Activated CD4-positive, alpha-beta T cell treated with anti-CD3 and anti-CD28 coated beads, Interleukin-10, Interleukin-2, amounts not matched to agents 100 ng/mL and 50 ng/mL, durations not matched to agents 16 hours and 8 hours (primary cell): ENCODE results near the gene KIRREL3.

Source experiments
- DNase-seq: peaks from one replicate; pipeline ENCODE4 v3.0.0-alpha.2; 2020

The KIRREL3 gene

DNA sequence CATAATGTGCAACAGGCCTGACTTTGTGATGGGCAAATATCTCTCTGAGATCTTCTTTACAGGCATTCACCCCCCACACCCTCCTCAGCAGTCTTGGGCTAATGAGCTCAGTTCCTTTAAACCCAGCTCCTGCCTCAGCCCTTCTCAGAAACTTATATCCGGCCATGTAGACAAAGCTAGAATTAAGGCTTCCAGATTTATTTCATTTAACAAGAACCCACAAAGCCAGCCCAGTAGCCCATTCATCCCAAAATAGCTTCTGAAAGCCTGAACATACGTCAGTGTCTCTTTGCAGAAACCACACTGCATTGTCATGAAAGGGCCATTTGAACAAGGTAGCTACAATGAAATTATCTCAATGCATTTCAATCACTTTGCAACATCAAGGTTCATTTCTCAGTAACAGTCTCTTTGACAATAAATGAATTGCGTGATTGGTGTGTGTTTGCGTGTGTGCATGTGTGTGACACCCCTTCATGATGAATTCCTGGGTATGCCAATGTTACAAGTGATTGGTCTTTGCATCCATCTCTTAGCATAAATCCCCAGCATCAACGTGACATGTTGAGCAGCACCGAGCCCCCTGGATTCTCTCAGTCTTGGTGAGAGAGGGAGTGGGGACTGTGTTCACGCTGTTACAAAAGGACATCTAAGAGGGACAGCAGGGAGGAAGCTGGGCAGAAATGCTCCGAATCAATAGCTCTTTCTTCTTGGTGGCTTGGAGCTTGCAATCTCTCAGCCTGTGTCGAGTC lies 299.6 kb downstream of the KIRREL3 start:
- no peak for DNase-seq

DNA sequence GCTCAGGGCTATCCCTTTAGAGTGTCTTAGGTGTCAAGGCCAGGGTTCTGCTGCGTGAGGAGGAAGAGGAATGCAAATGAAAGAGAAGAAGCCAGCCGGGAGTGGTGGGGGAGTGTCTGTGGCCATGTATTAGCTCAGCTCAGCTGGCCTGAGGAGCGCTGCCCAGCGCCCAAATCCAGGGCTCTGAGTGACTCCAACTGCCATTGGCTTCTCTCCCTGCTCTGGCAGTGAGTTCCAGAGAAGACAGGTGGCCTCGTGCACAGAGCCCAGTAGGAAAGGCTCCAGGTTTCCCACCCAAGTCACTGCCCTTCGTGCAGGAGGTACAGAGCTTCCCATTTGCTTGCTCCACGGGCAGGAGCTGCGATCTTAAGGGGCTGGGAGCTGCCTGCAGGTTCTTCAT lies 302.0 kb downstream of the KIRREL3 start:
- no peak for DNase-seq

DNA sequence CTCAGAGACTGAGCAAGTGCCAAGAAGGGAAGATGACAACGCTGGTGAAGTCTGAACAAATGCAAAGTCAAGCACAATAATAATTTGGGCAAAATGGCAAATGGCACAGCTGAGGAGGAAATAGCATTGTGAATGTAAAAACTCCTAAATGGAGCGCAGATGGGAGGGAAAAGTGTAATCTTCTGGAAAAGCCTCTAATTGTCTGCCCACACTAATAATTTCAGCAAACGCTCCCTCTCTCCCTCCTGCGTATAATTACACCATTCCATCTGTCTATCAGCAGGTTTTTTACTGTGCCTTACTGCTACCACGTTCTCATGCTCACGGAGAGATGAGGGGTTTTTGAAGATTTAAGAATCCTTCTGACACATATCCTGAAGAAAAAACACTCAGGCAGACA lies 302.6 kb downstream of the KIRREL3 start:
- no peak for DNase-seq

DNA sequence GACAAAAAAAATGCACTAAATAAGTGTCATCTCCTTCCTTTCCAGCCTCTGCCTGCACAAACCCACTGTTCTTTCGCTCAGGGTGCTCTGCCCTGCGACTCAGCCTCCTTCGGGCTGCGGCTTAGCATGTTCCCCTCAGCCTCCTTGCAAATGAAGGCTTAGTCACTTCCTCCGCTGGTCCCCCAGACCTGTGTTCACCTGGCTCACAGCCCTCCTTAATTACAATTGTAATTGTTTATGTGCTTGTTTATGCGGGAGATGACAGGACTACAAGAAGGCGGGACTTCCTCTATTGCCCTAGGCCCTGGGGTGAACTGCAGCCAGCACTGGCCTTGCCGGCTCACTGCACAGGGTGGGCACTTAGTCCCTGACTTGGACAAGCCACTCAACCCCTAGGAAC lies 303.6 kb downstream of the KIRREL3 start:
- DNase-seq = no peak

DNA sequence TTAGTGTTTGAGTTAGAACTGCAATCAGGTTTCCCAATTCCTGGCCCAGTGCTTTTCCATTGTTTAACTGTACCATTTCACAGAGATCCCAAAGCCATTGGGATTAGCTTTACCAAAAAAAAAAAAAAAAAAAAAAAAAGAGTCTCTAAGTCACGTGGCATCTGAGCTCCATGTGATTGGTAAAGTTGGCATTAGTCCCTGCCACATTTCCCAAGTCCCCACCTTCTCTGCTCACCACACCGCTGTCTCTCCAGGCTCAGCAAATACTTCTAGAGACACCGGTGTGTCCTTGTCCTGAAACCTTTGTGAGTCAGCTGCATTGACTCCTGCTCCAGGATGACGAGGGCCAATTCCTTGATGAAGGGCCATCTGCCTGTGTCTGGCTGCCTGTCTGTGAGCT lies 305.3 kb downstream of the KIRREL3 start:
- DNase-seq = no peak

DNA sequence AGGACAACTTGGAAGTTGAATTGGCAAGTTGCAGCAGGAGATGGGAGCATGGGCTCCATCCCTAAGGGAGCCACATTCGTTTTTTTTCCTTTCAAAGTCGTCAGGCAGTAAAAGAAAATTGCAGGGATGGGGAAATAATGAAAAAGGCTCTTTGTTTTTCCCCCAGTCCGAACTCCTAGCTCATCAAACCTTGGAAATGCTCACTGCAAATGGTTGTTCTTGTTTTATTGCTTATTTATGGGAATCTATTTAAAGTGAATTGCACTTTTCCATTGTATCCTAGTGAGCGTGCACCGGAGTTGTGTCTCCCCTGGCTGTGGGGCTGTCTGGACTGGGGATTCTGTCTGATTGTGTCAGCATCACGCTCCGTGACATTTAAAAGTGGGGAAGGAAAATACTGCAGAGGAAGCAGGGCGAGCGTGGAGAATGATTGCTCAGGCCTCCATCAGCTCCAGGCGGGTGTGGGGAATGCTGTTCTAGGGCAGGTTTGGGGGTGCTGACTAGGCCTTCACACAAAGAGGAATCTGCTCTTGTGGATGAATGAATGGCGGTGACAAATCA lies 306.4 kb downstream of the KIRREL3 start:
- DNase-seq = no peak

DNA sequence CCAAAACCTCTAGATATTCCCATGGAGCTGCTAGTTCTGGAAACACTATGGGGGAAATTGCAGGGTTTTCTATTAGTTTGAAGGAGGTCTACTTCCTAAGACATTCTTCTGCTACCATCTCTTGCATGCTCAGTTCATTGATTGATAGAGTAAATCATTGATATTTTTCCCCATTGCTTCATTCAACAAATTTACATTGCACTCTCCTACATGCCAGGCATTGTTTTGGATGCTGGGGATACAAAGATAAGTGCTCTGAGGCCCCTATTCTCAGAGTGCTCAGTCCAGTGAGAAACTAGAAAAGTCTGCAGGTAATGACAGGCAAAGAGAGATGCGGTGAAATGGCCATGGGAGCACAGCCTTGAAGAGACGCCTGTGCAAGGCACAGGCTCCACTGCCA lies 313.1 kb downstream of the KIRREL3 start:
- DNase-seq = no peak

DNA sequence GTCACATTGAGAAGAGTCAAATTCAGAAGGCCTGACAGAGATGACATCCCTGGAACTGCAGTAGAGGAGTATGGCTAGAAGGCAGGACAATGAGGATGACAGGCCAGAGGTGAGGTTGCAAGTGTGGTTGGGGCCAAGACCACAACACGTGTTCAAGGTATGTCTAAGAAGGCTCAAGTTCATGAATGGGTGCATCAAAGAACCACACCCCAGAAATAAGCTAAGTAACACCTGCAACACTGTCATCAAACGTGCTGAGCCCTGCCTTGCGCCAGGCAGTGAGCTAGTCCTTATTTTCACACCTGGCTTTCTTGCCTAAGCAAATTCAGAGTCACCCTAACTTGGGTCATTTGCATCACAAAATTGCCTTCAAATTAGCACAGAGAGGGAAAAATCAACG lies 313.6 kb downstream of the KIRREL3 start:
- no peak for DNase-seq

DNA sequence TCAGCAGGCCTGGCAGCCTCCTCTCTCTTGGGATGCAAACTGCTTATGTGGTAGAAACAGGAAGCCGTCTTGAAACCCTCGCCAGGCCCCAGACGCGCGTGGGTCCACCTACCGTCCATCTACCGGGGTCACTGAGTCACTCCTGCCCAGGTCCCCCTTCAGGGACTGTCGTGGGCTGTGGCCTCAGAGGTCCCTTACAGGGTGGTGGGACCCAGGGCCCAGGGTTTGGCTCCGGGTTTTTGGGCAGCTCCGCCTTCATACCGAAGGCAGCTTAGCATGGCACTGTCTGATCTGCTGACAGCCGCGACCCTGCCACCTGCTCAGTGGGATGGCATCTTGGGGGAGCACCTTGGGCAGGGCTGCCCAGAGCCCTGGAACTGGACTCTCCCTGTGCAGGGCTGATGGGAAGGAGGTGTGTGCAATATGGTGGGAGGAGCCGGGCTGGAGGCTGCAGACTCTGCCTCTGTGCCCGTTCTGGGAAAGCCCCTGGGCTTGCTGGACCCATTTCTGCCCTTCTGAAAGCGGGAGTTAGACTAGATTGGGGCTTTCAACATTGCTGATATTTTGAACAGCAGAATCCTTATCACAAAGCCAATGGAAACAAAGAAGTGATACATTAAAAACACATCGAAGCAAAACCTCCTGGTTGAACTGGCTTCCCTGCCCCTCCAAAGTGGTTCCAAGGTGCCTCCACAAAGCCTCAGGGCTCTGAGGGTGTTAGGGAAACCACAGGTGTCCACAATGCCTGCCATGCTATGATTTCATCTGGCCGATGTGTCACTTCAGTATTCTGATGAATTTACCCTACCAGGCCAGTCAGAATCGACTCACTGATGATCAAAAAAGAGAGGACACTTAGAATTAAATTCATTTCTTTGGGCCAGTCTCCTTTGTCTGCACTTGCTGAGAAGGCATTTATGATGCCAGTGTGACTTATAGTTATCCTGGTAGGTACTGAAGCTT lies 316.5 kb downstream of the KIRREL3 start:
- no peak for DNase-seq

DNA sequence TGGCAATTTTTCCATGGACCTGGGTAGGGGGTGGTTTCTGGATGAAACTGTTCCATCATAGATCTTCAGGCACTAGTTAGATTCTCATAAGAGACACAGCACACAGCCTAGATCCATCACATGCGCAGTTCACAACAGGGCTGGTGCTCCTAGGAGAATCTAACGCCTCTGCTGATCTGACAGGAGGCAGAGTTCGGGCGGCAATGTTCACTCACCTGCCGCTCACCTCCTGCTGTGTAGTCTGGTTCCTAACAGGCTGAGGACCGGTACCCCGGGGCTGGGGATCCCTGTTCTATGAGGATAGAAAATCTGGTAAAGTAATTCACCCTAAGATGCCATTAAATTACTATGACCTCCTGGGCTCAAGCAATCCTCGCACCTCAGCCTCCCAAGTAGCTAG lies 318.0 kb downstream of the KIRREL3 start:
- no peak for DNase-seq

DNA sequence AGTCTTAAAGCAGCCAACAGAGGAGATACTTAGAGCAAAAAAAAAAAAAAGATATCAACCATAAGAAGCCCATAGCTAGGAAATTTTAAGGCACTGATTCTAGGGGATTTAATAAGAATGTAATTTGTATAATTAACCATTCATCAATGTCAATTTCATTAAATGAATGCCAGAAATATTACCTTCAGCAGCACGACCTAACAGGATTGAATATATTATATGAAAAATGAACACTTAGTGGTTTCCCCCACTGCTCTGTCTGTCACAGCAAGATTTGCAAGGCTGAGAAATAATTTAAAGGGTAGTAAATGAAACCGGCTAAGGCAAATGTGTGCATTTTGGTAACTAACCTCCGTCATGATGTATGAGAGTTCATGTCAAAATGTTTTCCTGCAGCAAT lies 319.9 kb downstream of the KIRREL3 start:
- no peak for DNase-seq

DNA sequence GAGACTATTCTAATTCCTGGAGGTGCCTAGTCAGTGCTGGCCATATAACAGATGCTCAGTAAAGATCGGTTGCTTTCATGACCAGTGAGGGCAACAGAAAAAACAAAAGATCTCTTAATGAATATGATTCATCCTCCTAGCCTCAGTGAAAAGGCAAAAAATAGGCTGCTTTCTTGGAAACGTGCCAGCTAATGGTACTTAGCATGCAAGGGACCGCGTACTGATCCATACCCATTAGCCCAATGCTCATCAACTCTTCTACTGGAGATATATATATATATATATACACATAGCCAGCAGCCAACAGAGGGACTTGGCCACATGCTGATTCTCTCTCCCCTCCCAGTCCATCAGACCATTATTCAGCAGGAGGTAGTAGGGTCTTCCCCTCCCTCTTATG lies 320.4 kb downstream of the KIRREL3 start:
- no peak for DNase-seq

DNA sequence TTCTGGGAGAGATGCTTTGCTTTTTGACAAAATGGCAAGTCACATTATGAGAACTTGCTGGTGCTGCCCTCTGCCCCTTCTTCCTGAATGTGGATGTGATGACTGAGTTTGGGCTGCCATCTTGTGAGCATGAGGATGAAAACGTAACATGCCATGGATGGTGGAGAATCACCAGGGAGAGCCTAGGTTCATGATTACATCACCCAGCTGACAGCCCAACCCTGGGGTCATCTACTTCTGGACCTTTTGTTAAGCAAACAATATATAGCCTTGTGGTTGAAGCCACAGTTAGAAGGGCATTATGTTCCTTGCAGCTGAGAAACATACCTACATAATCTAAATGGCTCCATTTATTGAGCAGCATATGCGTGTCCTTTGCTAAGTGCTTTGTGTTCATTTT lies 321.5 kb downstream of the KIRREL3 start:
- DNase-seq = no peak

DNA sequence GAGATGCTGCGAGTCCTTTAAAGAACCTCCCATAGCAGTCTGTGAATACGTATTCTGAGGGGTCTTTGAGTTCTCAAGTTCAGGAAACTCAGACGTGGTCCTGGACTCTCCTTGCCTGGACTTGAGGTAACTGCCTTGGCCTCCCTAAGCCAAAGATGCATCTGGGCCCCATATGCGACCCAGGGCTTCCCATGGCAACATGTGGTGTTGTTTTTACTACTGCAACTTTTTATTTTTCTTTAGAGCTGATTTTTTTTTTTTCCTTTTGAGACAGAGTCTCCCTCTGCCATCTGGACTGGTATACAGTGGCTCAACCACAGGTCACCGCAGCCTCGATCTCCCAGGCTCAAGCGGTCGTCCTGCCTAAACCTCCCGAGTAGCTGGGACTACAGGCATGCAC lies 324.0 kb downstream of the KIRREL3 start:
- DNase-seq = no peak

DNA sequence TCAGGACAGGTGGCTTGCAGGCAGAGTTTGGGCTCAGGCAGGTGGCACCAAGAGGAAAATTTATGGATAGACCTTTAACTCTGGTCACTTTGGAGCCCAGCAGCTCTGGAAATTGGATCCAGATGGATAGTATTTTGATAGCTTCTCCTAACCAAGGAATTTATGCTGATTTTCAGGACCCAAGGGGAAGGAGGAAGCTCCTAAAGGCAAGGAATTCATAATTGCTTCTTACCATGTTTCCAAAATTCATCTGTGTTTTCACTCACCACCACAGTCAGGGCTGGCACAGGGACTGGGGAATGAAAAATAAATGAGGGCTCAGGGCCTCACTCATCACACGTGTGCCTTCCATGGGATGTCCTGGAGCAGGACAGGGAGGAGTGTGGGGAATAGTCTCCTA lies 327.3 kb downstream of the KIRREL3 start:
- DNase-seq = no peak

DNA sequence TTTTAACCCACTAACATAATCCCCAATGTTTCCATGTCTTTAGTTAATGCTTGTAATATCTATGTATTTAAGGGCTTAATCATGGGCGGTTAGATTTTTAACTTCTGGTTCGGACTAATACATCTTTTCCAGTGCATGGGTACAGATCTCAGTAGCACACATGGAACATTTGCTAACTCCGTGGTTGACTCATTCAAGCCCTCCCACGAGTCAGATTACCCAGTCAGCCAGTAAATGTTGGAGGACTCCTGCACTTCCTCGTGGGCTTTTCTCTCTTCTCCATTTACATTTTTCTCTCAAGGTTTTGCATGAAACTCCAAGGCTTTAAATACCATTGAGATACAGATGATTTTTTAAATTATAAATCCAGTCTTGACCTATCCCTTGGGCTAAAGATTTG lies 331.2 kb downstream of the KIRREL3 start:
- DNase-seq = no peak

DNA sequence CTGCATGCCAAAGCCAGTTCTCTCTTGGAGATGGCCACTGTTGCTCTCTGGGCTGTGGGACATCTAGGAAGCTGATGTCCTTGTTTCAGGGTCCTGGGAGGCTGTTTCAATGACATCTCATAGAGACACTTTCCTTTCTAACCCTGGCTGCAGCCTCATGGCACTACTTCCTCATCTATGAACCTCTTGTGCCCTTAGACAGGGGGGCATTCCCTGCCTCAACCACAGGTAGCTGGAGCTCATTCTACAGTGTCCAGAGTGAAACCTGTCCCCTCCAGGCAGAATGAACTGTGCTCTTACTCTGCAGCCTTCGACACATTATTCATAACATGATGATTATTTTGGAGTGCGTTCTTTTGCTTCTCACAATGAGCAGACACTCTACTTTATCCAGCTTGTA lies 335.9 kb downstream of the KIRREL3 start:
- no peak for DNase-seq

DNA sequence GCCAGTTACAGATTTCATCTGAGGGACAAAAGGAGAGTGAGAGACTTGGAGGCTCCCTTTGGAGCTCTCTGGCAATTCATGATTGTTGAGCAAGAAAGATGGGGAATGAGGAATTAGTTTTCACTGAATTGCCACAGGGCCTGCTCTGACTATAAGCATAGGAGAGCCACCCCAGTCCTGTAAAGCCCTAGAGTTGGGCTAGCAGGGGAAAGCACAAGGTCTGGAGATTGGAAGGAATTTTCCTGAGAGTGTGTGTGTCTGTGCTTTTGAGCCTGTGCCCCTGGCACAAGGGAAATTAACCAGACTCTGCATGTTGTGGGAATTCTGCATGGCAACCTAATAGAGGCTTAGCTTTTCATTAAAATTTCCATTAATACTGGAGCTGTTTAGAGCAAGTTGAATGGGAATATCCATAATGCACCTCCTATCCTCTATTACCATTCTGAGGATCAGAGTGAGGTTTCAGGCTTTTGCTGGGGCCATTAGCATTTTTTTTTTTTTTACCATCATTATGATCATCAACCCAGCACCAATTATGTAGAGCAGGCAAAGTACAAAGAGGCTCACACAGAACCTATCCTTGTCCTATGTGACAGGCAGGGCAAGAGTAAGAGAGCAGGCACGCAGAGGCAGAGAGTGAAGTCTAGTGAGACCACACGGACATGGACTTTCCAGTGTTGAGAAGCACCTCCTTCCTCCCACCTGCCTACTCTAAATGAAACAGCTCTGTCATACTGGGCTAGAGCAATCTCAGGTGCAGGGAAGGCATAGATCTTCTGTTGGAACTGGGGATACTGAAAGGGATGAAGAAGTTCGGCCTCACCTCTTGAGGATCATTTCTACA lies 336.6 kb downstream of the KIRREL3 start:
- no peak for DNase-seq

DNA sequence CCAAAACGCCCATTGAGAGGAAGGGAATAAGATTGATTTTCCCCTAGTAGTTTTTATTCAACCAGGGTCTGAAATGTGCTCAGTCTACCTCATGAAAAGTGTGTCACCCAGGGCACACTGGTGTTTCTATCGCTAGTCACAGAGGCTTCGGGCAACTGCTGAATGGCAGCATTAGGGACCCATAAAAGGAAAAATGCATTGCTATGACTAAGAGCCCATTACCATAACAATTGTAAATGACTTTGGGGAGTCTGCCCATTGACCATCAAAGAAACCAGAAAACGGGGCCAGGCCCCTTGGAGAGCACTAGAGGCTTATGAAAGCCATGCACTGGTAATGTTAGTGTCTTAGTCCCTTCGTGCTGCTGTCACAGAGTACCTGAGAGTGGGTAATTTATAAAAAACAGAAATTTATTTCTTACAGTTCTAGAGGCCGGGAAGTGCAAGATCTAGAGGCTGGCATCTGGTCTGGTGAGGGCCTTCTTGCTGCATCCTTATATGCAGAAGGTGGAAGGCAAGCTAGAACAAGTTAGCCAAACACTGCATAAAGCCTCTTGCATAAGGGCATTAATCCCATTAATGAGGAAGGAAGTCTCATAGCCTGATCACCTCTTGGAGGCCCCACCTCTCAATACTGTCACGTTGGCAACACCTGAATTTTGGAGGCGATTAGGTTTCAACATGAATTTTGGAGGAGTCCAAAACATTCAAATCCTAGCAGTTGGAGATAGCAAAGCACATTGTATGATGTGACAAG lies 338.4 kb downstream of the KIRREL3 start:
- DNase-seq = no peak

DNA sequence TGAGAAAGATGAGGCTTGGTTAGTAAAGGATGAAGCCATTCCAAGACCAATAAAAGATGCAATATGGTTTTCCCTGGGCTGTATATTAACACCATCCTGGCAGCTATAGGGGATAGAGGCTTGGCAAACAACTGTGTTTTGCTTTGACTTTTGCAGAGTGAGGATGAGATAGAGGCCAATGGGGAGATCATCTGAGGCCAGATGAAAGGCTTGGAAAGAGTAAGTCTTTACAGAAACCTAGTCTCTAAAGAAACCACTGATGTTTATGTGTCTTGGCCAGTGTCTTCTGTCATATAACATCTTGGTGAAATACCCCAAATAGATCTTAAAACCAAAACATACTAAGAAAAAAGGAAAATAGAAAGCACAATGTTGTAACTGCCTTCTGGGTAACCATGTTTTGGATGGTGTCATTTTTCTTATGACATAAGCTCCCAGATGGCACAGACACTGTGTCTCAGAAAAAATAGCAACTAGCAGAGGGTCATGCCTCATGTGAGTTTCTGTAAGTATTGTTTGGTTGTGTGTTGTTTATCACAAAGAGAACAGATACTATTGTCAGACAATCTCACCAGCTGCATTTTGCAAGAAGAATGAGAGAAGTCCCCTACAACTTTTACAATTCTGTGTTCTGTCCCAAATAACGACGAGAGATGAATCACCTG lies 339.7 kb downstream of the KIRREL3 start:
- DNase-seq = no peak

DNA sequence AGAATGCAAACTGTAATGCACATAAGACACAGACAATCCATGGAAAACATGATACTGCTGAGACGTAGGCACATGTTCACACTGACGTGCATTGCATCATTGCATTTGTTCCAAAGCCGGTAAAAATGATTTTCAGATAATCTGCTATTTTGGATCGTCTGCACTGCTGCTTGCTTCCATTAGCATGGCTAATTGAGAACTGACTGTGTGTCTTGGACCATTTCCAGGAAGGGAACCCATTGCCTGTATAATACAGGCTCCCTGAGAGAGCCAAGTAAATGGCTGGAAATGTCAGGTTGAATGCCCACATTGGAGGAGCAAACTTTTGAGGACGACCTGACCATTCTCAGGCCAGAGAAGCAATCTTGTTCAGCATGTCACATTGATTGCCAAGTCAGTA lies 340.2 kb downstream of the KIRREL3 start:
- no peak for DNase-seq
